Inferior parietal cortex (tissue), 1 donor: Measurements from ENCODE around the gene ACACA.

Source experiments
- DNase-seq: peaks from one replicate; pipeline ENCODE4 v3.0.0-alpha.2; 2016; ENCODE audit errors: extremely low spot score

The ACACA gene

DNA sequence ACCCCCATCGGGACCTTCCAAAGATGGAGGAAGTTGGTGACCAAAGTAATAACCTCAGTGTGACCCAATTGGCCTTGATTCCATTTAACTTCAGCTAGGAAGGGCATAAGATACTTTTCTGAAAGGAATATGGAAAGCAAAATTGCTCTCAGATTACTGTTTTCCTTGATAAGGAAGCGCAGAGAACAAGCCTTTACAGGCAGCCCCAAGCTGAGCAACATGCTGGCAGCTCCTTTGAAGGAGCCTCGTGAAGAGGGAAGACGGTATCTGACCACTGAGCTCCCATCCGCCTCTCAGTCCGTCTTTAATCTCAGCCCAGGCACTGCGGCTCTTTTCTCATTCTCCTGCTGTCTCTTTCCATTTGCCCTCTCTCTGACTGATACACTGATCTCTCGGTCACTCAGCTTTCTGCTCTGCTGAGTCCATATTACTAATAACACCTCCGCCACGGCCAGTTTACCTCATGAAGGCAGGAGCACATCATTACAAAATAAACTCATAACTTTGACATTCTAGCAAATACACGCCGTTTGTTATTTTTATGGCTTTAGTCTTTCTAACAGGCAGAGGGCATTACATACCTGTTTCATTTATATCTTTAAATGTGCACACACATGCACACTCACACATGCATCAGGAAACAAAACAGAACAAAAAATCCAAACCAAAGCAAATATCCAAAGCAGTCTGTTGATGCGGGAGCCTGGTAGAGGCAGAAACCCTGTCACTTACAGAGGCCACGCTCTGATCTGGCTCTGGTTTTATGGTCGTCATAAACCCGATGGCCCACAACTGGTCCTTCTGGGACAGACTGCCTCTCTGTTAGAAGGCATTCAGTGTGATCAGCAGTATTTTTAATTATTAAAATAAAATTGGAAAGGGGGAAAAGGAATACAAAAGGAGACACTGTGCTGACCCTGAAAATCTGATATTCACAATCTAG lies 274.7 kb downstream of the ACACA start:
- no peak for DNase-seq

DNA sequence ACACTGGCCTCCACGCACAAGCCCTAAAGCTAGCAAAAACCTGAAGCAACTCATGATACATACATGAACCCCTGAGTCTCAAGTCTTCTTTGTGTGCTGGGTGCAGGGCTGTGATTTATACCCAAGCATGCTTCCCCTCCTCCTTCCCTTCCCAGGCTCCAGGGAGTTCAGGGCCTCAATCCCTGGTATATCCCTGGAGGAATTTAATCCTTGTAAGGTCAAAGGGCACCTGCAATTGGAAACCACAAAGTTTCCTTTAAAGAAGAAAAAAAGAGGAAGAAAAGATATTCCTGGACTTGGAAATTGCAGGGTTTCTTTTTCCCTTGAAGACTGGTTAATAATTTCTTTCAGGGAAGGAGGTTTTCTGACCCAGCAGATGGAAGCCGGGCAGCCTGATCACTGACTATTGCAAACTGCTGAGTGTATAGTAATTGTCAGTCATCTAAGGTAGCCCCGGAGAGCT lies 275.6 kb downstream of the ACACA start:
- no peak for DNase-seq

- DNase-seq: no peak
These were observed 281.8 kb downstream of the ACACA start for GRCh38 chr17:37124821-37125173.

GRCh38 chr17:37123941-37124820 lies 282.5 kb downstream of the ACACA start:
- DNase-seq: no peak

DNA sequence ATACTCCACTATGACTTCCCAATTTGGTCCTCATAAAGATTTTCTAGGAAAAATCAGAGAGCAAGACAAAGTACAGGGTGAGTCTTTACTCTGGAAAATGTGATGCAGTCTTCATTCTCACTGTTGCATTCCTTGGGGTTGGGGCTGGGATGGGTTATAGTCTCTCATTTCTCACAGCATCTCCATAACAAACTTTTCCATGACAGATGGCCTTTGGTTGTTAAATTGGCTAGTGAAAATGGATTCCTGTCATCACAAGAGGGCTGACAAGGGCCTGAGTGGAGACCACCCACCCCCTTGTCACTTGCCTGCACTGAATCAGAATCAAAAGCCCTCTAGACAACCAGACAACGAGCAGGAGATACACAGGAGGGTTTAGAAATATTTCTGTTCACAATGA lies 283.2 kb downstream of the ACACA start:
- no peak for DNase-seq

GRCh38 chr17:37121616-37122015 lies 285.0 kb downstream of the ACACA start:
- no peak for DNase-seq

- DNase-seq: no peak
These were observed 288.1 kb downstream of the ACACA start for GRCh38 chr17:37118366-37119137.

GRCh38 chr17:37117373-37118142 lies 289.1 kb downstream of the ACACA start:
- DNase-seq: no peak

DNA sequence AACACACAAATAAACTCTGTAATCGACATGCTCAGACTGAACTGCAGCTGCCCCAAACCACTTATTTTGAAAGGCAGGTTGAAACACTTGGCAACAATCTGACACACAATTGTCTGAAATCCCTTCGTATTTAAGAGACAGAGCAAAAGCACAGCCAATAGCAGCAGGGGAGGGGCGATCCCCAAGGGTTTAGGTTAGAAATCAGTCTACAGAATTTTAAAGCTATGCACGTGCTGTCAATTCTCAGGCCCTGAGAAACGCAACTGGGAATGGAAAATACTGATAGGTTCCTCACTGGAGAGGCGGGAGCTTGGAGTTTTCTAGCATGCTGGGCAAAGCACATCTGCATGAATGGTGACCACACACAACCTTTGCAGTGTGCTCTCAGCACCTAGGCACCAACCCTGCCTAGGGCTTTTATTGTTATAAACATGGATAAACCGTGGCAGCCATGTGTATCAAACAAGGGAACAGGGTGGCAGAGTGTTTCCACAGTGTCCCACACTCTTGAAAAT lies 289.9 kb downstream of the ACACA start:
- no peak for DNase-seq

DNA sequence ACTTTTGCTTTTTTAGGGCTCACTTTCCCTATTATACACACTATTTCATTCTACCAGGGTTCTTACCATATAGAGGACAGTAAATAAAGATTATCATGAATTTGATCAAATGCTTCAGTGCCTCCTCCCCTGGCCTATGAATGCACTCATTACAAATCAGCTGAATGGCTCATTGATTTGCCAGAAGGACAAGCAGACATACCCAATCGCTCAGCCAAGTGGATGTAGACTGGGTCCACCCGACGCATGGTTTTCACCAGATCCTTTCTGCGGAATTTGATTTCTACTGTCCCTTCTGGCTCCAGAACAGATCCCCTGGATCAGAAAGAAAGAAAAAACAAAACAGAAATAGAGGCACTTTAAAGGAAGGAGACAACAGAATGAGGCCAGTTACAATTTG lies 295.3 kb downstream of the ACACA start:
- DNase-seq: peak; percentile 53

- no peak for DNase-seq
These were observed 295.9 kb downstream of the ACACA start for GRCh38 chr17:37110746-37111145.

DNA sequence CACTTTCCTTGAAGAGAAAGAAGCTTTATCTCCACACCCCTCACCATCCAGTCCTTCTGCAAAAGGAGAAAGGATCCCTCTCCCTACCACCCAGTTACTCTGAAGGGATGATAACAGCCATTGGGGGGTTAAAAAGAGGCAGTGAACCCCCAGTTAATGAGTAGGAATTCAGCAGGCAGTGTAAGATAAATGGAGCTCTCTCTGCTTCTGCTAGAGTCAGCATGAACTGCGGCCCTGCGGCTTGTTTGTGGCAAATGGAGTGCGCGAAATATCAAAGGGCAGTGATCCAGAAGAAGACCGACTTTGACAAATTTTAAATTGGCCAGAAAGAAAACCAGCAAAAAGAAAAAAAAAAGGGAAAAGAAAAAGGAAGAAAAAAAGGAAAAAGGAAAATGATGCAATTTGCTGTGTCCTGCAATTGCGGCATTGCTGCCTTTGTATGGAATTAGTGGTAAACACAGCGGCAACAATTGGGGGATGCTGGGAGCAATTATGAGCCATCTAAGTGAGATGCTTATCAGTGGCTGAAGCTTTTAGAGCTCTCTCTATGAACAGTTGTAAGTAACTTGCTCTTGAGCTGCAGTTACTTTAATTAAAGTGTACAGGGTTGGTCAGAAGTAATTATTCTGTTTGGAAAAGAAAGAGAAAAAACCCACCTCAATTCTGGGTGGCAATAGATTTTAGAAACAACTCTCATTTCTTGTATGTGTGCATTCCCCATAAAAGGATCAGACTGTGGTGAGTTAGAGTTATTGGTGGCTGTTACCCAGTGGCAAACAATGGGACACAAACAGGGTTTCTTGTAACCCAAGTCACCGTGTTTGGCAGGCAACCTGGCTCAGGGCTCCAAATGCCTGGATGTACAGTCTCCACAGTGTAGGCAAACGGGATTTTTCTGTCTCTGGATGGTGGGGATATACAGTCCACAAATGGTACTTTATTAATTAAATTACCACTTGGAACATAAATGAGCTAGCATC lies 296.6 kb downstream of the ACACA start:
- no peak for DNase-seq

- DNase-seq: no peak
These were observed 297.5 kb downstream of the ACACA start for GRCh38 chr17:37109106-37109505.

DNA sequence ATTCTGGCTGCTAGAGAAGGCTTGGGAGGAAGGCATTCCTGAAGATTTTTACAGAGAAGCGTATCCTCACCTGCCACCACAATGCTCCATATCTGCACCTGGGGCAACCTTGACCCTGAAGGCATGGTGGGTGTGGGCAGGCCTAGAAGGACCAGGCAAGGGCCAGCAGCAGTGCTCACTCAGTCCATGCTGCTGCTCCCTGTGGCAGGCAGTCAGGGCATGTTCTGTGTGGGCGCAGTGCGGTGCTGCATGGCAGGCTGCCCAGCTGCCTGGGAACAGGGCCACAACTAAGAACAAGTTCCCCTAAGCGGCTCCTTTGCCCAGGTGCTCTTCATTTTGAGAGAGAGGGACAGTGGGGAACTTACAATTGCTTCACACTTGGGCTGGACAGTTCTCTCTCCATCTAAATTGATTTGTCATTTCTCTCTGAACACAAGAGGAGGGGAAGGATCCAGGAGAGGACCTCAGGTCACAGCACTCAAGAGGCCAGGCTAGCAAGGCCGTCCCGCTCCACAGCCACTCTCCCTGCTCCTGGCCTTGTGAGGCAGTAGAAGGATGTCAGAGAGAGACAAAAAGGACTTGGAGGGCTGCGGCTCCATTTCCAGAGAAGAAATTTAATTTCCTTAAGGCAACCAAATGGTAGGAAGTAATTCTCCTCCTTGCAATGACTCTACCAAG lies 299.1 kb downstream of the ACACA start:
- DNase-seq: peak; percentile 60

GRCh38 chr17:37106049-37106448 lies 300.6 kb downstream of the ACACA start:
- no peak for DNase-seq

DNA sequence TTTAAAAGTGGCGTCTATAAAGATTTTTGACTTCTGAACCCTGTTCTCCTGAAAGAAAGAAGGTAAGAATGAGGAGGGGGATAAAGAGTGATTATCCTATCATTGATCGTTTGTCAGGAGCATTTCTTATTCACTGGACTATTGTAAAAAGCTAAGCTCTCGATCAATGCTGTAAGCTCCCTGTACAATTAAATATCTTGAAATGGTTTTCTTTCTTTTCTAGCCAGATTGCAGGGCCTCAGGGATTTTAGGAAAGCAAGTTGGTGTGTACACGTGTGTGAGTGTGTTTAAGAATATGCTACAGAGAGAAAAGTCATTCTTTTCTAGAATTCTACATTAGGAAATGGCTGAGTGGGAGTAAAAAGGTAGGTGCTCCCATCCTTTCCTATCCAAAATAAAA lies 303.4 kb downstream of the ACACA start:
- no peak for DNase-seq

- DNase-seq: no peak
These were observed 305.3 kb downstream of the ACACA start for GRCh38 chr17:37101306-37101705.

DNA sequence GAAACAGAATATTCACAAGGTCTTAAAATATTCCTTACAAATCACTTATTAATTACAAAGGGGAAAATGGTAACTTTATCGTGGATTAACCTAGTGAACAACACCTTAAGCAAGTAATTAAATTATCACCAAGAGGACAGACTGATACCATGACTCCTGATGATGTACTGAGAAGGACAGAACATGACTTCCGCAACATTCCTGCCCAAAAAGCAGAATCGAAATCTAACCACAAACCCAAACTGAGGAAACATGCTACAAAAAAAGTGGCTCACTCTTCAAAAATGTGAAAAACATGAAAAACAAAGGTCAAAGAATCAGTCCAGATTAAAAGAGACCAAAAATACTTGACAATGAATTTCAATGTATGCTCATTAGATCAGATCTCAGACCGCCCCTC lies 306.4 kb downstream of the ACACA start:
- DNase-seq: no peak
